ENCODE measurements around the gene NOPCHAP1.

Gene NOPCHAP1

DNA sequence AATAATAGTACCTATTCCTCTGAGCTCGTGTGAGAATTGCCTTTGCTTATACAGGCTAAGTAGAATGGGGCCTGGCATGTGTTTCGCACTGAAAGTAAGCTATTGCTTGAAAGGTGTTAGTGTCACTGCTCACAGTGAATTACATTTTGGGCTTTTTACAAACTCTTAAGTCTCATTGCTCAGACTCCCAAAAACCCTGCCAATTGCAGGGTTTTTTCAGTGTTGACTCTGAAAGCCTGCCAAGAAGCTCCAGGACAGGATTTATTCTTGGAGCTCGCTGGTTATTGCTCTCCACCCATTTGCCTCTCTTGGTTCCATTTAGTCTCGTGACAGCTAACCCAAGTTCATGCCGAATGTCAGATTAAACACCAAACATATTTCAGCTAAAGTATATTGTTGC, 39.8 kb downstream of the NOPCHAP1 start:
- TF ChIP-seq, protein P1, sequence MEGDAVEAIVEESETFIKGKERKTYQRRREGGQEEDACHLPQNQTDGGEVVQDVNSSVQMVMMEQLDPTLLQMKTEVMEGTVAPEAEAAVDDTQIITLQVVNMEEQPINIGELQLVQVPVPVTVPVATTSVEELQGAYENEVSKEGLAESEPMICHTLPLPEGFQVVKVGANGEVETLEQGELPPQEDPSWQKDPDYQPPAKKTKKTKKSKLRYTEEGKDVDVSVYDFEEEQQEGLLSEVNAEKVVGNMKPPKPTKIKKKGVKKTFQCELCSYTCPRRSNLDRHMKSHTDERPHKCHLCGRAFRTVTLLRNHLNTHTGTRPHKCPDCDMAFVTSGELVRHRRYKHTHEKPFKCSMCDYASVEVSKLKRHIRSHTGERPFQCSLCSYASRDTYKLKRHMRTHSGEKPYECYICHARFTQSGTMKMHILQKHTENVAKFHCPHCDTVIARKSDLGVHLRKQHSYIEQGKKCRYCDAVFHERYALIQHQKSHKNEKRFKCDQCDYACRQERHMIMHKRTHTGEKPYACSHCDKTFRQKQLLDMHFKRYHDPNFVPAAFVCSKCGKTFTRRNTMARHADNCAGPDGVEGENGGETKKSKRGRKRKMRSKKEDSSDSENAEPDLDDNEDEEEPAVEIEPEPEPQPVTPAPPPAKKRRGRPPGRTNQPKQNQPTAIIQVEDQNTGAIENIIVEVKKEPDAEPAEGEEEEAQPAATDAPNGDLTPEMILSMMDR (conservative IDR thresholded peaks at IDR 0.05) = no peak
- H3K27ac ChIP-seq = 0 out of 2 replicates have a peak overlapping the region, but pooled peaks have one; percentile 27

DNA sequence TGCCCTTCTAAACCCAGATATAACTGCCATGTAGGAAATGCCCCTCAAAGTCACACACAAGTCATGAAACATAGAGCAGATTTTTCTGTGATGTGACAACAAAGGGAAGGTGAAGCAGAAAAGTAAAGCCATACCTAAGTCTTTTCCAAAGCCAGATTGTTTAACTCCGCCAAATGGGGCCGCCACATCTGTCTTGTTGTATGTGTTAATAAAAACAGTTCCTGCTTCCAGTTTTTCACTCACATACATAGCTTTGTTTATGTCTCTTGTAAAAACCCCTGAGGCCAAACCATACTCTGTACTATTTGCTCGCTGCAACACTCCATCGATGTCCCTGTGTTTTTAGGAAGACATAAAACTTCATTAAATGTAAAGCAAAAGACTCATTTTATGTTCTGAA, 40.3 kb downstream of the NOPCHAP1 start:
- TF ChIP-seq, protein P1 (conservative IDR thresholded peaks at IDR 0.05) = no peak
- H3K27ac ChIP-seq = peak overlapping the region; percentile 27; the same call in 1 of the 2 replicates

DNA sequence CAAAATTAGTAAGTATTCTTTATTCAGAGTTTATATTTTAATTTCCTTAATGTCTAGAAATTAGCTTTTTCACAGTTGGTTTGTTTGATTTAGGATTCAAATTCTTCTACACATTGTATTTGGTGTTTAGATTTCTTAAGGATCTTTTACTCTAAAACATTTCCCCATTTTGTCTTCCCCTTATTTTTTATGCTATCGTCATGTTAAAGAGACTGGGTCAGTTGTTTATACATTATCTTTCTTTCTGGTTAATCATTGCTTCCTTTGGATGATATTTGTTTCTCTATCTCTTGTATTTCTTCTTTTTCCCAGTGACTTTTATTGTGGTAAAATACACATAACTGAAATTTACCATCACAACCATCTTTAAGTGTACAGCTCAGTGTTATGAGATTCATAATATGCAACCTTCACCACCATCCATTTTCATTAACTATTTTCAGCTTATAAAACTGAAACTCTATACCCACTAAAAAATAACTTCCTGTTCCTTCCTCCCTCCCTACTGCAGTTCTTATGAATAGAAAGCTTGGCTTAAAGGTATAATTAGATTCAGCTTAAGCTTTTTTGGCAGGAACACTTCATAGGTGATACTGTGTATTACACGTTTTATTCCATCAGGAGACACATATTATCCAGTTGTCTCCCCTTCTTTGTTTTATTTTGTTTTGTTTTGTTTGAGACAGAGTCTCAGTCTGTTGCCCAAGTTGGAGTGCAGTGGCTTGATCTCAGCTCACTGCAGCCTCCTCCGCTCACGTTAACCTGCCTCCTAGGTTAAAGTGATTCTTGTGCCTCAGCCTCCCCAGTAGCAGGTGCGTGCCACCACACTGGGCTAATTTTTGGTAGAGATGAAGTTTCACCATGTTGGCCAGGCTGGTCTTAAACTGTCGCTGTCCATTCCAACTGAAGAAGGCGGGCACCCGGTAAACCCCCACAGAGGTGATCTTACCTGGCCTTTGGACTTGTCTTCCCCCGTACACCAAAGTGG, 45.0 kb downstream of the NOPCHAP1 start:
- no peak overlapping the region for H3K27ac ChIP-seq
- TF ChIP-seq, protein P1 (conservative IDR thresholded peaks at IDR 0.05) = no peak

DNA sequence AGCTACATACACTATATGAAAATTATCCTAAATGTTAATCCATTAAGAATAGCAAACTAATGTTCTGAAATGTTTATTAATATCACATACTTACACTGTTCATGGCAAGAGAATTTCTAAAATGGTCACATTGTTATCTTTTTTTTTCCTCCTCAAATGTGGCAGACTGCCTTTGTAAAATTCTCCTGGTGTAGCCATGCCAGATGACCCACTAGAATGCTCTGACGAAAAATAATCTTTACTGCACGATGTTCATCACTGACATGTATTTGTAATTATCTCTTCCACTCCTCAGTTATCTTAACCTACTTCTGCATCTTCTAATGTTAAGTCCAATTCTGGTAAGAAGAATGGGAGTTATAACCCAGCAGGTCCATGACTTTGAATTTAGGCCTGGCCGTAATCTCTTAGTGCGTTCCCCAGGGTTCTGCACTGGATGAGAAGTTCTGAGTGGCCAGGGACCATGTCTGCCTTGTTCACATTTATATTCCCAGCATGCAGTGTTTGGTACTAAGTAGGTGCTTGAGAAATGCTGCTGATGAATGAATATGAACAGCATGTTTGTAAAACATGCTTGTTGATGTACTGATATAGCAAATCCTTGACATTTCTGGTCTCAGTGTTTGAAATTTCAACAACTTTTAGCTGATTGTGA, 46.7 kb downstream of the NOPCHAP1 start:
- TF ChIP-seq, protein P1 (conservative IDR thresholded peaks at IDR 0.05) = no peak
- no peak overlapping the region for H3K27ac ChIP-seq

DNA sequence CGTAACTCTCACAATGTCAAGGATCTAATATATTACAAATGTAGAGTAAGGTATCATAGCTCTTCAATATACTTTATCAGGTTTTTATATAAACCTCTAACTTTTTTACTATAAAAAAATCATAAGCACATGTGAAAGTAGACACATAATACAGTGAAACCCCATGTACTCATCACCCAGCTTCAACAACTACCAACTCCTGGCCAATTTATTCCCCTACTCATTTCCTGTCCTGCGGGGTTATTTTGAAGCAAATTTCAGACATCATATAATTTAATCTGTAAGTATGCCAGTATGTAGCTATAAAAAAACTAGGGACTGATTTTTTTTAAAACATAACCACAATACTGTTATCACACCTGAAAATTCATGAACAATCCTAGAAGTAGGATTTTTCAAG, 47.7 kb downstream of the NOPCHAP1 start:
- no peak overlapping the region for H3K27ac ChIP-seq
- TF ChIP-seq, protein P1 (conservative IDR thresholded peaks at IDR 0.05) = no peak

Data from VCaP (cell line).